Measurements from ENCODE around the gene ATP8B3.

Gene ATP8B3

DNA sequence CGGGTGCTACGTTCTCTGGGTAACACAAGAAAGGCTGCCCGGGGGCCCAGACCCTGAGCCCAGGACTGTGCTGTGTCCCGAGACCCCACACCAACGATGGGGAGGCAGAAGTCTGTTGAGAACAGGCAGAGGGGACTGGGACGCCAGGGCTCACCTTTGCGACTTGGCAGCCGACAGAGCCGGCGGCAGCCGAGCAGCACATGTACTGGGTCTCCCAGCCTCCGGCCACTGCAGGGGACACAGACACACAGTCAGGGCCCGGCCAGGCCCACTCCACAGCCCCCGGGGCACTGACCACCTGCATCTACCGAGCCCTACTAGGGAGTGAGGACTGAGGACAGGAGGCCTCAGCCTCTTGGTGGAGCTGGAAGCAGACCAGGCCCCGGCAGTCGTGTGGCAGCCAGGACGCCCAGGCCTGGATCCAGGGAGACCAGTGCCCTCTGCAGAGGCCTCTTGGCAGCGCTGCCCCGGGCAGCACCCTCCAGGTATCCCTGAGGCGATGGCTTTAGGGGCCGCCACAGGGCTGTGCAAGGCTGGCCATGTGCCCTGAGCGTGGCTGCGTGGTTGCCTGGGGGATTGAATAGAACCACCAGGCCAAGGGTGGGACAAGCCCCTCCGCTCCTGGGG is 5.6 kb upstream of the ATP8B3 start:
- H3K18ac ChIP-seq (ENCODE audit: low read length): no peak overlapping the region
- H3K4ac ChIP-seq (ENCODE audit: low read depth, low read length): no peak overlapping the region
- no peaks in the 10 kb centered on the region for H3K79me2 ChIP-seq (ENCODE audit: control insufficient read depth, insufficient read depth, low read length)
- H3K4me3 ChIP-seq (ENCODE audit: low read length): no peak overlapping the region
- H2BK15ac ChIP-seq (replicated peaks; ENCODE audit: low read depth): no peak overlapping the region
- H3K36me3 ChIP-seq (ENCODE audit: control insufficient read depth, insufficient read depth, low read length): peaks cover 9% of the 10 kb centered on the region
- no peaks in the 10 kb centered on the region for H3K4me1 ChIP-seq (ENCODE audit: control insufficient read depth, low read depth, low read length)
- no peak overlapping the region for H4K8ac ChIP-seq (ENCODE audit: low read depth, low read length)
- no peak overlapping the region for H2AK5ac ChIP-seq (ENCODE audit: low read length)
- H3K27me3 ChIP-seq (ENCODE audit: insufficient read depth, low read length, poor library complexity): no peaks in the 10 kb centered on the region
- no peaks in the 10 kb centered on the region for H3K79me1 ChIP-seq (ENCODE audit: low read length)
- no peak overlapping the region for H4K5ac ChIP-seq (ENCODE audit: low read length)
- no CpG with 5 or more reads among the region's 25 CpGs for WGBS (ENCODE audit: extremely low coverage, insufficient coverage, low lambda C conversion rate)
- H3K27ac ChIP-seq (ENCODE audit: low read depth, low read length): no peak overlapping the region
- H3K4me2 ChIP-seq (ENCODE audit: low read length): no peak overlapping the region
- no peak overlapping the region for H2BK120ac ChIP-seq (ENCODE audit: low read depth, low read length)
- no peak overlapping the region for H2BK5ac ChIP-seq (ENCODE audit: low read length)
- DNase-seq: no peak
- no peak overlapping the region for H3K56ac ChIP-seq (ENCODE audit: low read length)
- H3K23ac ChIP-seq (ENCODE audit: low read length): no peak overlapping the region
- no peak overlapping the region for H3K9ac ChIP-seq (ENCODE audit: low read length)

DNA sequence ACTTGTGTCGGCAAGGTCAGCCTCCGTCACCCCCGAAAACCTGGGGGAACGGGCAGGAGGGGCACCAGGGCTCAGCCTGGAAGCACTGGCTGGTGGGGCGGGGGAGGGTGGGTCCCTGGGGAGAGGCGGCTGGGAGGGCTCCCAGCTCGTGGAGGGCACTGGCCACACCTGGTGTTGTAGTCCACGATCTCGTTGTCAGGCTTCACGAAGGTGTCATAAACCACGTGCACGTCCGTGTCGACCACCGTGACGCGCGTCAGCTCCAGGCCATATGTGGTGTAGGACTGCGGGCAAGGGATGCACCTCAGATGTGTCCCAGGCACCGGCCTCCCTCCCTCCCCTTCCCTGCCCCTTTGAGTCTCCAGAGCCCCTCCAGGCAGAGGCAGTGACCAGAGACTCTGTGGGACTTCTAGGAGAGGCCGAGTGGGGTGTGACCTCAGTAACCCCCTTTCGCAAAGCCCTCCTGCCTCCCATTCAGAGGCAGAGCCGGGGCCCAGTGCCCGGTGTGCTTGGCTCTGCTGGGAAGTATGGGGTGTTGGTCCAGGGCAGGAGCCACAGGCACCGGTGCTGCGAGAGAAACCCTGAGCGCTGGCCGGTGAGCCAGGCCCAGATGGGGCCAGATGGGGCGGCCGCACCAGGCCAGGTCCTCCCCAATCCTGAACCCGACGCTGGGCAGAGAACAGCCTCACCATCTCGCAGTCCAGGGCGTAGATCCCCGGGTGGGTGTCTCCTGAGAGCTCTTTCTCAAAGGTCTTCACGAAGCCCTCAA is 4.6 kb upstream of the ATP8B3 start:
- Histone ChIP-seq H3K79me1 (ENCODE audit: low read length) (no peaks in the 10 kb centered on the region), H3K23ac (ENCODE audit: low read length) (no peak overlapping the region), H3K4ac (ENCODE audit: low read depth, low read length) (no peak overlapping the region), H3K4me3 (ENCODE audit: low read length) (no peak overlapping the region), H3K56ac (ENCODE audit: low read length) (no peak overlapping the region), H3K79me2 (ENCODE audit: control insufficient read depth, insufficient read depth, low read length) (no peaks in the 10 kb centered on the region), H2BK120ac (ENCODE audit: low read depth, low read length) (no peak overlapping the region), H2BK15ac (replicated peaks; ENCODE audit: low read depth) (no peak overlapping the region), H3K4me2 (ENCODE audit: low read length) (no peak overlapping the region), H2AK5ac (ENCODE audit: low read length) (no peak overlapping the region), H2BK5ac (ENCODE audit: low read length) (no peak overlapping the region), H3K36me3 (ENCODE audit: control insufficient read depth, insufficient read depth, low read length) (peaks cover 9% of the 10 kb centered on the region), H3K27me3 (ENCODE audit: insufficient read depth, low read length, poor library complexity) (no peaks in the 10 kb centered on the region), H3K27ac (ENCODE audit: low read depth, low read length) (no peak overlapping the region), H3K4me1 (ENCODE audit: control insufficient read depth, low read depth, low read length) (no peaks in the 10 kb centered on the region), H3K18ac (ENCODE audit: low read length) (no peak overlapping the region), H4K5ac (ENCODE audit: low read length) (no peak overlapping the region), H4K8ac (ENCODE audit: low read depth, low read length) (no peak overlapping the region), H3K9ac (ENCODE audit: low read length) (no peak overlapping the region)
- WGBS (ENCODE audit: extremely low coverage, insufficient coverage, low lambda C conversion rate): no CpG with 5 or more reads among the region's 36 CpGs
- DNase-seq: no peak

DNA sequence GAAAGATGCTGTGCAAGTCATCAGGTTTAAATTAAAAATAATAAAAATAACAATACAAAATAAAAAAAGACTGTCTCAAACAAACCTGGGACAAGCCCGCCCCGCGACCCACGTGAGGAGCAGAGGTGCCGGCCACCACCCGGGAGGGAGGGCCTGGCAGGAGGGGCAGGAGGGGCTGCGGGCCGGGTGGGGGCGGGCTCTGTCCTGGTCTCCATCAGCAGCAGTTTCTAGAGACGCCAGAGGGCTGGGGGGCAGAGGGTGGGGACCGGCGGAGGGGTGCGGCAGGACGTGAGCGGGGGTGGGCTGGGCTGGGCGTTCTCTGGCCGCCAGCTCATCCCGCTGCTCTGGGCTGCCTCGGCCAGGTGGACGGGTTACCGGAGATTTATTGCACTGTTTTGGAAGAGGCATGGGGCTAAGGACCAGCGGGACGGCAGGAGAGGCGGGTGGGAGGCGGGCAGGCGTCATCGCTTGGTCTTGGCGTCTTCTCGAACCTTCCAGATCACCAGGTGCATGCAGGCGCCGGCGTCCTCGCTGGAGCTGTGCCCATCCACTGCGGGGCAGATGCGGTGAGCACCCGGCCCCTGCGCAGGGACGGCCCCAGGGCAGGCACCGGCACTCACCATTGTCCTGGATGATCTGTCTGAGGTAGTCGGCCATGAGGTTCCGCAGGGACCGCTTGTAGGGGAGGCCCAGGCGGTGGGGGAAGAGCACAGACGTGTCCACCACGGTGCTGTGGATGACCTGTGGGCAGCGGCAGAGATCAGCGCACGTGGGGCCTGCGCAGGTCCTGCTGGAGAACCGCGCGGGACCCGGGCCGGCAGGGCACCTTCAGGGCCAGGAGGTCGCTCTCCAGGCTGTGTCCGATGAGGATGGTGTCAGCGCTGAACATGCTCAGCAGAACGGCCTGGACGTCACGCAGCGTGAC is 3.8 kb upstream of the ATP8B3 start:
- WGBS (ENCODE audit: extremely low coverage, insufficient coverage, low lambda C conversion rate): no CpG with 5 or more reads among the region's 61 CpGs
- no peak for DNase-seq
- Histone ChIP-seq H4K5ac (ENCODE audit: low read length) (no peak overlapping the region), H2AK5ac (ENCODE audit: low read length) (no peak overlapping the region), H3K79me2 (ENCODE audit: control insufficient read depth, insufficient read depth, low read length) (no peaks in the 10 kb centered on the region), H3K4ac (ENCODE audit: low read depth, low read length) (no peak overlapping the region), H3K23ac (ENCODE audit: low read length) (no peak overlapping the region), H3K9ac (ENCODE audit: low read length) (no peak overlapping the region), H2BK120ac (ENCODE audit: low read depth, low read length) (no peak overlapping the region), H3K4me2 (ENCODE audit: low read length) (no peak overlapping the region), H2BK5ac (ENCODE audit: low read length) (no peak overlapping the region), H3K4me1 (ENCODE audit: control insufficient read depth, low read depth, low read length) (no peaks in the 10 kb centered on the region), H3K27ac (ENCODE audit: low read depth, low read length) (no peak overlapping the region), H4K8ac (ENCODE audit: low read depth, low read length) (no peak overlapping the region), H3K36me3 (ENCODE audit: control insufficient read depth, insufficient read depth, low read length) (peaks cover 7% of the 10 kb centered on the region), H3K56ac (ENCODE audit: low read length) (no peak overlapping the region), H3K27me3 (ENCODE audit: insufficient read depth, low read length, poor library complexity) (no peaks in the 10 kb centered on the region), H2BK15ac (replicated peaks; ENCODE audit: low read depth) (no peak overlapping the region), H3K4me3 (ENCODE audit: low read length) (no peak overlapping the region), H3K18ac (ENCODE audit: low read length) (no peak overlapping the region), H3K79me1 (ENCODE audit: low read length) (no peaks in the 10 kb centered on the region)

DNA sequence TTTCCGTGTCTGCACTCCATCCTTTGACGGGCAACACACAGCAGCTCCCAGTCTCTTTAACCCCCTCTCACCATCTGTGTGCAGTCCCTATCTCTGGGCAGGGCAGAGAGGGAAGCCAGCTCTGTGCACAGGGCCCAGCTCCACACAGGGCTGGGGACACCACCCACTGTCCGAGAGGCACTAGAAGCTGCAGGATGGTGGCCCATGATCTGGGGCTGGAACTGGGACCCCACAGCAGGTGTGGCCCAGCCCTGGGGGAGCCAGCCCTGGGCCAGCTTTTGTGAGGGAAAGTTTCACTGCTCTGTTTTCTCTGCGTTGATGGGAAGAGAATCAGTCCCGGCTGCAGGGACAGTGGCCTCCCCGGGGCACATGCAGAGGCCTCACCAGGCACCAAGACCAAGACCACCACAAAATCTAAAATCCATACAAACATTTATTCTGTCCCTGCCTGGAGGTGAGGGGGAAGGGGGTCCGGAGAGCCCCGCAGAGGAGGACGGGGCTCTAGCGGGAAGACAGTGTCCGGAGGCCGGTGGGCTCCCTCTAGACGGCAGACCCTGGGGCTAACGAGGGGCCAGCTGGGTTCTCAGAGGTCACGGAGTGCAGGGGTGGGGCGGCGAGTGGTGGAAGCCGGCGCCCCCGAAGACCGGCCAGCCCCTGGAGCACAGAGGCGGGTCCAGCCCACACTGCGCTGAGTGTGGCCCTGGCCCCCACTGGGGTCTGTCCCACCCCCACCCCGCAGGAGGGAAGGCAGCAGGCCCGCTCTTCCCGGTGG is 2.9 kb upstream of the ATP8B3 start:
- Histone ChIP-seq H3K56ac (ENCODE audit: low read length) (no peak overlapping the region), H3K27me3 (ENCODE audit: insufficient read depth, low read length, poor library complexity) (no peaks in the 10 kb centered on the region), H3K4me3 (ENCODE audit: low read length) (no peak overlapping the region), H3K4me2 (ENCODE audit: low read length) (no peak overlapping the region), H4K8ac (ENCODE audit: low read depth, low read length) (no peak overlapping the region), H2AK5ac (ENCODE audit: low read length) (no peak overlapping the region), H3K9ac (ENCODE audit: low read length) (no peak overlapping the region), H4K5ac (ENCODE audit: low read length) (no peak overlapping the region), H3K4me1 (ENCODE audit: control insufficient read depth, low read depth, low read length) (no peaks in the 10 kb centered on the region), H3K79me2 (ENCODE audit: control insufficient read depth, insufficient read depth, low read length) (no peaks in the 10 kb centered on the region), H3K79me1 (ENCODE audit: low read length) (no peaks in the 10 kb centered on the region), H3K4ac (ENCODE audit: low read depth, low read length) (no peak overlapping the region), H3K27ac (ENCODE audit: low read depth, low read length) (no peak overlapping the region), H2BK15ac (replicated peaks; ENCODE audit: low read depth) (no peak overlapping the region), H3K23ac (ENCODE audit: low read length) (no peak overlapping the region), H3K18ac (ENCODE audit: low read length) (no peak overlapping the region), H3K36me3 (ENCODE audit: control insufficient read depth, insufficient read depth, low read length) (peaks cover 7% of the 10 kb centered on the region), H2BK5ac (ENCODE audit: low read length) (no peak overlapping the region), H2BK120ac (ENCODE audit: low read depth, low read length) (no peak overlapping the region)
- no CpG with 5 or more reads among the region's 26 CpGs for WGBS (ENCODE audit: extremely low coverage, insufficient coverage, low lambda C conversion rate)
- DNase-seq: no peak

DNA sequence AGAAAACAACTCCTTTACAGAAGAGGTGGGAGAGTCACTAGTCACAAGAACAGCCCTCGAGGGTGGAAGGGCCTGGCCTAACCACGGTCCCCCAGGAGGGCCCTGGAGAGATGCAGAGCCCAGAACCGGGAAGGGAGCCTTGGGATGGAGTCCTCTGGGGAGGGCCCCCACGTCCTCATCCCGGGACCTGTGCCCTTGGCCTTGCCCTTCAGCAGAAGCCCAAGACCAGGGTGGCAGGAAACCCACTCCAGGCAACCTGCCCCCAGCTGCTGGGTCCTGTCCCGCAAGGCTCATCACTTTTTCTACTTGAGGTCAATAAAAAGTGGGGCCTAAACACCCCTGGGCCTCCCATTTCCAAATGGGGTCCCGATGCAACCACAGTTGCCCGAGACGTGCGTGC is 2.3 kb upstream of the ATP8B3 start:
- no peak overlapping the region for H3K4me3 ChIP-seq (ENCODE audit: low read length)
- H3K23ac ChIP-seq (ENCODE audit: low read length): no peak overlapping the region
- no peak overlapping the region for H3K18ac ChIP-seq (ENCODE audit: low read length)
- no peak overlapping the region for H3K4ac ChIP-seq (ENCODE audit: low read depth, low read length)
- no peaks in the 10 kb centered on the region for H3K79me2 ChIP-seq (ENCODE audit: control insufficient read depth, insufficient read depth, low read length)
- no peak overlapping the region for H2BK5ac ChIP-seq (ENCODE audit: low read length)
- no peak overlapping the region for H2BK120ac ChIP-seq (ENCODE audit: low read depth, low read length)
- no peak for DNase-seq
- no peaks in the 10 kb centered on the region for H3K27me3 ChIP-seq (ENCODE audit: insufficient read depth, low read length, poor library complexity)
- peaks cover 7% of the 10 kb centered on the region for H3K36me3 ChIP-seq (ENCODE audit: control insufficient read depth, insufficient read depth, low read length)
- H3K4me1 ChIP-seq (ENCODE audit: control insufficient read depth, low read depth, low read length): no peaks in the 10 kb centered on the region
- H3K27ac ChIP-seq (ENCODE audit: low read depth, low read length): no peak overlapping the region
- no peak overlapping the region for H3K4me2 ChIP-seq (ENCODE audit: low read length)
- no peak overlapping the region for H2AK5ac ChIP-seq (ENCODE audit: low read length)
- no peak overlapping the region for H2BK15ac ChIP-seq (replicated peaks; ENCODE audit: low read depth)
- no peak overlapping the region for H4K5ac ChIP-seq (ENCODE audit: low read length)
- H3K56ac ChIP-seq (ENCODE audit: low read length): no peak overlapping the region
- H4K8ac ChIP-seq (ENCODE audit: low read depth, low read length): no peak overlapping the region
- H3K9ac ChIP-seq (ENCODE audit: low read length): no peak overlapping the region
- H3K79me1 ChIP-seq (ENCODE audit: low read length): no peaks in the 10 kb centered on the region
- WGBS (ENCODE audit: extremely low coverage, insufficient coverage, low lambda C conversion rate): no CpG with 5 or more reads among the region's 10 CpGs
